ENCODE measurements around the gene KDF1.
"Not testable (repeated sequence)": the region's sequence is repeated elsewhere in the genome, so short reads cannot be mapped to it uniquely, and the experiment has no call there.

Gene KDF1

GRCh38 chr1:26953374-26953773 is 6.9 kb downstream of the KDF1 start:
- DNase-seq, result no peak

GRCh38 chr1:26951821-26952497 is 8.3 kb downstream of the KDF1 start:
- no peak for DNase-seq

GRCh38 chr1:26951216-26951615 is 9.1 kb downstream of the KDF1 start:
- DNase-seq, result no peak

- no peak for DNase-seq
Measured at GRCh38 chr1:26950602-26951001, 9.7 kb downstream of the KDF1 start.

- DNase-seq, result no peak
Measured at GRCh38 chr1:26949926-26950319, 10.3 kb downstream of the KDF1 start.

- no peak for DNase-seq
Measured at GRCh38 chr1:26949266-26949925, 10.9 kb downstream of the KDF1 start.

GRCh38 chr1:26948725-26949057 is 11.6 kb downstream of the KDF1 start:
- DNase-seq, result not testable (repeated sequence)

- DNase-seq, result no peak
Measured at GRCh38 chr1:26946270-26946669, 14.0 kb downstream of the KDF1 start.

- no peak for DNase-seq
Measured at GRCh38 chr1:26945728-26946127, 14.5 kb downstream of the KDF1 start.

- no peak for DNase-seq
Measured at GRCh38 chr1:26945138-26945537, 15.1 kb downstream of the KDF1 start.

- no peak for DNase-seq
Measured at GRCh38 chr1:26942656-26943055, 17.6 kb downstream of the KDF1 start.

GRCh38 chr1:26941311-26941710 is 19.0 kb downstream of the KDF1 start:
- no peak for DNase-seq

GRCh38 chr1:26938659-26939025 is 21.6 kb downstream of the KDF1 start:
- no peak for DNase-seq

- DNase-seq, result no peak
Measured at GRCh38 chr1:26938004-26938658, 22.1 kb downstream of the KDF1 start.

- no peak for DNase-seq
Measured at GRCh38 chr1:26936823-26937222, 23.4 kb downstream of the KDF1 start.

- DNase-seq, result no peak
Measured at GRCh38 chr1:26932531-26932930, 27.7 kb downstream of the KDF1 start.

GRCh38 chr1:26923711-26924110 is 36.6 kb downstream of the KDF1 start:
- DNase-seq, result no peak

- DNase-seq, result no peak
Measured at GRCh38 chr1:26922901-26923300, 37.4 kb downstream of the KDF1 start.

- no peak for DNase-seq
Measured at GRCh38 chr1:26922431-26922729, 37.9 kb downstream of the KDF1 start.

- DNase-seq, result peak; percentile 96
Measured at GRCh38 chr1:26921540-26922430, 38.5 kb downstream of the KDF1 start, which contains the start of gene NUDC. NUDC (plus strand) TSS chr1:26921743; CDS start chr1:26921849, 106 bp downstream.

GRCh38 chr1:26921126-26921539 is 39.1 kb downstream of the KDF1 start:
- DNase-seq, result no peak

- no peak for DNase-seq
Measured at GRCh38 chr1:26915204-26915842, 44.9 kb downstream of the KDF1 start.

Data from stimulated activated CD4-positive, alpha-beta T cell treated with anti-CD3 and anti-CD28 coated beads, Interleukin-4, amount 100 ng/mL, for 24 hours (primary cell).